MCF 10A (cell line): ENCODE data around the gene CACNG4. TPM values are rescaled to one million over a fixed set of nuclear protein-coding genes. Genes with fewer than 3 reads are reported as not detected.
A peak's percentile ranks its signal among the peaks of the same experiment; 100 is the strongest.

Experiments used
- BruUV-seq: library from RNA; stranded (reverse); fragments of 400-500 nt; replicated peaks from 2 replicates; lab custom pipeline; 2021; lab: Mats Ljungman, UMichigan
- CTCF ChIA-PET: fragments of 300-600 bp; sonication (Branson Sonifier 250); formaldehyde crosslinking; extraction: SDS; loops from one replicate; lab custom pipeline; 2021; ENCODE audit warnings: antibody characterized with exemption, inconsistent platforms; lab: Yijun Ruan, JAX
- POLR2A ChIA-PET: fragments of 300-600, 350-650 bp; sonication (Branson Sonifier 250); formaldehyde crosslinking; extraction: SDS; loops from one replicate; lab custom pipeline; 2020; ENCODE audit warnings: antibody characterized with exemption, inconsistent platforms; lab: Yijun Ruan, JAX
- DNase-seq: peaks from one replicate; pipeline ENCODE4 v3.0.0-alpha.2; 2018; ENCODE audit not compliant: unreplicated experiment
- H3K27ac Mint-ChIP-seq: one replicate; pipeline ENCODE4 v1.8.0; 2022; ENCODE audit warnings: mild to moderate bottlenecking, low read depth, mixed read lengths; ENCODE audit not compliant: unreplicated experiment
- H3K27me3 Mint-ChIP-seq: one replicate; pipeline ENCODE4 v1.8.0; 2022; ENCODE audit warnings: mixed read lengths; ENCODE audit not compliant: insufficient read depth, unreplicated experiment
- H3K36me3 Mint-ChIP-seq: one replicate; pipeline ENCODE4 v1.8.0; 2022; ENCODE audit warnings: mild to moderate bottlenecking, moderate library complexity, mixed read lengths; ENCODE audit not compliant: insufficient read depth, unreplicated experiment
- H3K4me1 Mint-ChIP-seq: one replicate; pipeline ENCODE4 v1.8.0; 2022; ENCODE audit warnings: mixed read lengths; ENCODE audit not compliant: insufficient read depth, unreplicated experiment
- H3K4me3 Mint-ChIP-seq: one replicate; pipeline ENCODE4 v1.8.0; 2022; ENCODE audit warnings: mild to moderate bottlenecking, moderate library complexity, mixed read lengths; ENCODE audit not compliant: unreplicated experiment
- H3K9me3 Mint-ChIP-seq: one replicate; pipeline ENCODE4 v1.8.0; 2022; ENCODE audit warnings: mixed read lengths; ENCODE audit not compliant: unreplicated experiment
- CTCF ChIP-seq: fragments of 200-600 bp; IDR thresholded peaks from one replicate; pipeline ENCODE4 v1.8.0; 2022; ENCODE audit warnings: antibody characterized with exemption, mild to moderate bottlenecking; ENCODE audit not compliant: unreplicated experiment
- intact Hi-C: fragments of 100-400 bp; cut with micrococcal nuclease; formaldehyde crosslinking; loops from 2 replicates; pipeline ENCODE4 v1.14.1; 2022
- total RNA-seq: library from RNA; stranded (reverse); gene quantifications from 2 replicates; pipeline ENCODE4 v1.2.3, GENCODE V29; 2022

Gene CACNG4
- total RNA-seq, 1 experiment from 2014 or later = not detected

- Mint-ChIP-seq H3K4me1 (no peaks in the 10 kb centered on the region), H3K27me3 (peaks cover 23% of the 10 kb centered on the region), H3K4me3 (no peak overlapping the region), H3K9me3 (no peaks in the 10 kb centered on the region), H3K36me3 (no peaks in the 10 kb centered on the region), H3K27ac (no peak overlapping the region)
- no peak for TF ChIP-seq CTCF
- ChIA-PET CTCF (no interaction called here), POLR2A (no interaction called here)
- BruUV-seq = no TSS peak
- intact Hi-C loops = no loop called here
- DNase-seq = no peak
Observed at GRCh38 chr17:67016039-67016762, 51.7 kb downstream of the CACNG4 start.

- H3K4me1 Mint-ChIP-seq = no peaks in the 10 kb centered on the region
- no peak overlapping the region for H3K4me3 Mint-ChIP-seq
Observed at GRCh38 chr17:67017910-67018309, 53.4 kb downstream of the CACNG4 start.

GRCh38 chr17:67018471-67019434, 54.2 kb downstream of the CACNG4 start:
- Mint-ChIP-seq H3K4me3 (no peak overlapping the region), H3K4me1 (no peaks in the 10 kb centered on the region), H3K27me3 (no peaks in the 10 kb centered on the region), H3K9me3 (no peaks in the 10 kb centered on the region), H3K27ac (no peak overlapping the region), H3K36me3 (no peaks in the 10 kb centered on the region)
- no peak for TF ChIP-seq CTCF
- ChIA-PET CTCF (interaction anchor here (1.0 kb wide), 1 partner anchor 10 kb away, joined by 4 read pairs; no protein-coding TSS in a partner anchor), POLR2A (no interaction called here)
- intact Hi-C loops = no loop called here
- DNase-seq = peak; percentile 17
- no TSS peak for BruUV-seq

More at GRCh38 chr17:67017910-67018309, 53.4 kb downstream of the CACNG4 start:
- ChIA-PET POLR2A (no interaction called here), CTCF (no interaction called here)
- H3K9me3 Mint-ChIP-seq = no peaks in the 10 kb centered on the region
- no peaks in the 10 kb centered on the region for H3K36me3 Mint-ChIP-seq
- intact Hi-C loops = no loop called here
- no peak for DNase-seq
- no peak overlapping the region for H3K27ac Mint-ChIP-seq
- peaks cover 6% of the 10 kb centered on the region for H3K27me3 Mint-ChIP-seq
- no peak for TF ChIP-seq CTCF
- no TSS peak for BruUV-seq

- intact Hi-C loops = no loop called here
- BruUV-seq = no TSS peak
- Mint-ChIP-seq H3K4me3 (no peak overlapping the region), H3K27me3 (no peaks in the 10 kb centered on the region), H3K27ac (no peak overlapping the region), H3K4me1 (no peaks in the 10 kb centered on the region), H3K9me3 (no peaks in the 10 kb centered on the region), H3K36me3 (no peaks in the 10 kb centered on the region)
- DNase-seq = no peak
- TF ChIP-seq CTCF = no peak
- POLR2A ChIA-PET = no interaction called here
- CTCF ChIA-PET = no interaction called here
Observed at GRCh38 chr17:67019809-67020208, 55.3 kb downstream of the CACNG4 start.
